Kidney epithelial cell (primary cell): ENCODE measurements around the gene FMOD. TPM values are rescaled to one million over a fixed set of nuclear protein-coding genes. Genes with fewer than 3 reads are reported as not detected.

Experiments used
- DNase-seq: peaks from one replicate; pipeline ENCODE4 v3.0.0-alpha.2; 2010; ENCODE audit warnings: low read depth
- H3K27me3 ChIP-seq: 2 replicates; pipeline ENCODE4 v1.6.0; 2011; ENCODE audit warnings: low read length; ENCODE audit not compliant: control insufficient read depth, insufficient read depth
- H3K36me3 ChIP-seq: 2 replicates; pipeline ENCODE4 v1.5.1; 2011; ENCODE audit warnings: low read length; ENCODE audit not compliant: control insufficient read depth, insufficient read depth
- H3K4me3 ChIP-seq: 2 replicates; pipeline ENCODE4 v1.5.1; 2011; ENCODE audit warnings: low read depth, mild to moderate bottlenecking, control low read depth, low read length
- total RNA-seq: library from RNA; depleted of rRNA; stranded (reverse); fragments of >200 nt; gene quantifications from 2 replicates; pipeline ENCODE4 v1.2.3, GENCODE V29; 2015
- TF ChIP-seq, protein P1 (sequence below): IDR thresholded peaks from 2 replicates; pipeline ENCODE4 v1.5.1; 2011; ENCODE audit warnings: mild to moderate bottlenecking, moderate library complexity, low read length, control low read depth, inconsistent platforms; ENCODE audit not compliant: insufficient read depth, poor library complexity, severe bottlenecking

FMOD gene
- total RNA-seq, 1 donor from 2014 or later = 0.79 TPM

DNA sequence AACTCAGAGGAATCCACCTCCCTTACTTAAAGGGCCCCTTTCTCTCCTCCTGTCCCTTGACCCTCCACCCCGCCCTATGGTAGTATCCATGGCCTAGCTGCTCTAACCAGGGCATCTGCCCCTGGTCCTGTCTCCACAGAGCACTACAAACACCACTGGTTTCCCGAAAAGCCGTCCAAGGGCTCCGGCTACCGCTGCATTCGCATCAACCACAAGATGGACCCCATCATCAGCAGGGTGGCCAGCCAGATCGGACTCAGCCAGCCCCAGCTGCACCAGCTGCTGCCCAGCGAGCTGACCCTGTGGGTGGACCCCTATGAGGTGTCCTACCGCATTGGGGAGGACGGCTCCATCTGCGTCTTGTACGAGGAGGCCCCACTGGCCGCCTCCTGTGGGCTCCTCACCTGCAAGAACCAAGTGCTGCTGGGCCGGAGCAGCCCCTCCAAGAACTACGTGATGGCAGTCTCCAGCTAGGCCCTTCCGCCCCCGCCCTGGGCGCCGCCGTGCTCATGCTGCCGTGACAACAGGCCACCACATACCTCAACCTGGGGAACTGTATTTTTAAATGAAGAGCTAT lies 43.9 kb downstream of the FMOD start:
- DNase-seq = no peak
- TF ChIP-seq, protein P1, sequence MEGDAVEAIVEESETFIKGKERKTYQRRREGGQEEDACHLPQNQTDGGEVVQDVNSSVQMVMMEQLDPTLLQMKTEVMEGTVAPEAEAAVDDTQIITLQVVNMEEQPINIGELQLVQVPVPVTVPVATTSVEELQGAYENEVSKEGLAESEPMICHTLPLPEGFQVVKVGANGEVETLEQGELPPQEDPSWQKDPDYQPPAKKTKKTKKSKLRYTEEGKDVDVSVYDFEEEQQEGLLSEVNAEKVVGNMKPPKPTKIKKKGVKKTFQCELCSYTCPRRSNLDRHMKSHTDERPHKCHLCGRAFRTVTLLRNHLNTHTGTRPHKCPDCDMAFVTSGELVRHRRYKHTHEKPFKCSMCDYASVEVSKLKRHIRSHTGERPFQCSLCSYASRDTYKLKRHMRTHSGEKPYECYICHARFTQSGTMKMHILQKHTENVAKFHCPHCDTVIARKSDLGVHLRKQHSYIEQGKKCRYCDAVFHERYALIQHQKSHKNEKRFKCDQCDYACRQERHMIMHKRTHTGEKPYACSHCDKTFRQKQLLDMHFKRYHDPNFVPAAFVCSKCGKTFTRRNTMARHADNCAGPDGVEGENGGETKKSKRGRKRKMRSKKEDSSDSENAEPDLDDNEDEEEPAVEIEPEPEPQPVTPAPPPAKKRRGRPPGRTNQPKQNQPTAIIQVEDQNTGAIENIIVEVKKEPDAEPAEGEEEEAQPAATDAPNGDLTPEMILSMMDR = no peak

DNA sequence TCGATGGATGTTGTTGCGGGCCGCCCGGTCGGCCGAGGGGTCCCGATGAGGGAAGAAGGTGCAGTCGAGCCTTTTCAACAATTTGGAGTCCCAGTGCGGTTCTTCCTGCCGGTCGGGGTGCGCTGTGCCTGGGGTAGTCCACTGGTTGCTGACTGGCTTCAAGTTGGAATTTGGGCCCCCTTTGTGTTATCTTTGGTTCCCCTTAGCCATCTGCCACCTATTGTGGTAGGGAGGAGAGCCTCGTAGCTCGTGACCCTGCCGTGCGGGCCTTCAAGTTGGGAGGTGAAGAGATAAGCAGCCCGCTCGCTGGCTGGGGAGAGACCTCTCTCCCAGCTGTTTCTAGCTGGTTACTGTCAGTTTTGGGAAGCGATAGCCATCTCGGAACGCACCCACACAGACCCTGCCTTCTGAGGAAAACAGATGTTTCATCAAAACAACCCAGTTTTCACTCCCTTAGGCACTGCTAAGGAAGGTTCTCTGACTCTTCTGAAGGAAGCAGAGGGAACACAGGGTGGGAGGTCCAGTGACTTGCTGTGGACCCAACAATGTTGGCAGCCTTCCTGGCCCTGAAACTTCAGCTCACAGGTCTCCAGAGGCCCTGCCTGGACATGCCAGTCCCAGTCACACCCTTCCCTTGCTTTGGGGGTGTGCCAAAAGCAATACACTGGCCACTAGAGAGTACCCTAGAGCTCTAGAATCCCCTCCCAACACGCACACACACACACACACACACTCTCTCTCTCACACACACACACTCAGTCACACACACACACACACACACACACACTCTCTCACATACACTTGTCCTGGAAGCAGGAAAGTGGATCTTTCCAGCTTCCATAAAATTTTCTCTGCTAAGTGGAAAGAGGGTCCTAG lies 44.6 kb downstream of the FMOD start:
- Histone ChIP-seq H3K27me3 (peaks cover 2% of the 10 kb centered on the region), H3K36me3 (peaks cover 1% of the 10 kb centered on the region), H3K4me3 (peak overlapping the region; percentile 94)
- TF ChIP-seq, protein P1 = peak; percentile 12
- DNase-seq = peak; percentile 55

More for the DNA sequence above, 43.9 kb downstream of the FMOD start:
- H3K4me3 ChIP-seq = peak overlapping the region; percentile 94
- peaks cover 2% of the 10 kb centered on the region for H3K27me3 ChIP-seq
- peaks cover 1% of the 10 kb centered on the region for H3K36me3 ChIP-seq

DNA sequence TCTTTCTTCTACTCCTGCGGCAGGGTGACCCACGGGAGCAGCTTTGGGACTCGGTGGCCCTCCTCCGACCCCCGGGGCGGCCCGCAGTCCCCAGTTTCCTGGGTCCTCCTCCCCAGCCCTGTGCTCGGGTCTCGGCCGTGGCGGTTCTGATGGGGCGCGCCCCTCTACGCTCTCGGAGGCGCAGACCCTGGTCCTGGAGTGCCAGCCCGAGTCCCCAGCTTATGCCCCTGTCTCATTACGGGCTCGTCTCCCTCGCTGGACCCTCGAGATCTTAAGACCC lies 45.2 kb downstream of the FMOD start:
- TF ChIP-seq, protein P1 = no peak
- Histone ChIP-seq H3K36me3 (peaks cover 1% of the 10 kb centered on the region), H3K4me3 (peak overlapping the region; percentile 94), H3K27me3 (peaks cover 2% of the 10 kb centered on the region)
- no peak for DNase-seq

DNA sequence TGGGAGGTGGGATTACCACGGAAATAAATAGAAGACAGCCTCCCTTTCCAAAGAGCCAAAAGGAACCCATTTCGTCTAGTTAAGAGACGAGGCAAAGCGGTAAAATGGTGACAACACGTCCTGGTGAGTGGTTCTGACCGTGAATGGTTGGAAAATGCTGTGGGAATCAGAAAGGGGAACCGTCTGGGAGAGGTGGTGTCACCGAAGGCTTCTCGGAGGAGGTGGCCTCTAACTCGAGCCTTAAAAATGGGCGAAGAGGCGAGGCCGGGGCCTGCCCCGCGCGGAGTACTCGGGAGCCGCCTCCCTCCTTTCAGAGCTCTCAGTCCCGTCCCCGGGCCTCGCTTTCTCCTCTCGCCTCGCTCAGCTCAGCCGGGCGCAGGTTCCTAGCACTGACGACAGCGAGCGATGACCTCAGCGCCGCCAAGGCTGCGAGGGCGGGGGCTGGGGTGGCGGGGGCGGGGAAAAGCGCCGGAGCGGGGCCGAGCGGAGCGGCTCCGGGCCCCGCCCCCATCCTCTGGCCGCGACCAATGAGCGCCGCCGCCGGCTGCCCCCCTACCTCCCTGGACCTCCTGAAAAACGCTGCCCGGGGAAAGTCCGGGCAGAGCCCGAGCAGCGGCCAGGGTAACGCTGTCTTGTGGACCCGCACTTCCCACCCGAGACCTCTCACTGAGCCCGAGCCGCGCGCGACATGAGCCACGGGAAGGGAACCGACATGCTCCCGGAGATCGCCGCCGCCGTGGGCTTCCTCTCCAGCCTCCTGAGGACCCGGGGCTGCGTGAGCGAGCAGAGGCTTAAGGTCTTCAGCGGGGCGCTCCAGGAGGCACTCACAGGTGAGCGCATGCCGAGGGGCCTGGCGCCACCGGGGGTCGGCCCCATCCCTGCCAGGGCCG lies 45.8 kb downstream of the FMOD start, which contains the start of gene BTG2:
BTG2 (plus strand) TSS at position 601 of the 890 bp plus-strand sequence; CDS start at position 689, 88 bp downstream.
- peak; percentile 52 for DNase-seq
- Histone ChIP-seq H3K36me3 (peaks cover 1% of the 10 kb centered on the region), H3K27me3 (peaks cover 2% of the 10 kb centered on the region), H3K4me3 (peak within 1 kb of the TSS; percentile 94)
- TF ChIP-seq, protein P1 = no peak

DNA sequence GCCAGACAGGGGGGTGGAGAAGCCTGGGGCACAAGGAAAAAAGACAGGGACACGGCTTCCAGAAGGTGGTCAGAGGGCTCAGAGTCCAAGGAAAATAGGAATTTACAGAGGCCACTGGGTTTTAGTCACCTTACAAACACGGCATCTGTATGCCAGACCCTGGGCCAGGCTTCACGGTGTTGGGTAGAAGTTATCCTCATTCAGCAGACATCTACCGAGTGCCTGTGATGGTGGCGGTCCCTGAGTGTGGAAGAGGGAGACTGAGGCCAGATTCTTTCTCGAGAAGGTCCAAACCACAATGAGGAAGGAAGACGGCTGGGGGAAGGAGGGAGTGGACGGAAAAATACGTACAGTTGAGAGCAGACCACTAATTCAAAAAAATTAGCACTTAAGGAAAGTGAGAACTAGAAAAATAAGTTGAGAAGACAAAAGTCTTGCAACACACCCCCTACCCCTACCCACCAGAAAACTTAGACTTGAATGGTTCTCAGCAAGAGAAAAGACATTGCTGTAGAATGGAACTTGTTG lies 46.5 kb downstream of the FMOD start:
- DNase-seq = no peak
- H3K27me3 ChIP-seq = peaks cover 2% of the 10 kb centered on the region
- peak overlapping the region; percentile 30 for H3K4me3 ChIP-seq
- H3K36me3 ChIP-seq = peaks cover 1% of the 10 kb centered on the region
- TF ChIP-seq, protein P1 = no peak
